Stomach (tissue), 9 donors: ENCODE measurements around the gene TMCC2. TPM values are rescaled to one million over a fixed set of nuclear protein-coding genes. Genes with fewer than 3 reads are reported as not detected.

ENCODE experiments used
- DNase-seq, 2 donors: peaks; one replicate each; pipeline versions ENCODE4 v3.0.0 to v3.0.0-alpha.2; 2013 to 2019
- H3K27ac ChIP-seq, 5 donors: fragments of 200-600 bp in 4 of 5; sonication (generic) in 4 of 5; one replicate each; pipeline ENCODE4 v1.5.1; 2013 to 2019; ENCODE audit warnings: mild to moderate bottlenecking in 1 of 5, moderate library complexity in 1 of 5
- H3K27me3 ChIP-seq, 3 donors: fragments of 200-600 bp; sonication (generic); one replicate each; pipeline ENCODE4 v1.5.1; 2017 to 2019; ENCODE audit warnings: mixed run types in 1 of 3
- H3K36me3 ChIP-seq, 4 donors: fragments of 200-600 bp; sonication (generic); 1 replicate in 3 of 4; 2 replicates in 1 of 4; pipeline ENCODE4 v1.5.1; 2016 to 2019
- H3K4me1 ChIP-seq, 4 donors: fragments of 200-600 bp; sonication (generic); one replicate each; pipeline ENCODE4 v1.5.1; 2016 to 2019
- H3K4me3 ChIP-seq, 4 donors: fragments of 200-600 bp; sonication (generic) in 3 of 4; one replicate each; pipeline ENCODE4 v1.5.1; 2016 to 2019; ENCODE audit warnings: mild to moderate bottlenecking in 1 of 4
- H3K9me3 ChIP-seq, 4 donors: fragments of 200-600 bp; sonication (generic); one replicate each; pipeline ENCODE4 v1.5.1; 2016 to 2019
- EP300 ChIP-seq: sonication (generic); formaldehyde crosslinking; IDR thresholded peaks from one replicate; pipeline ENCODE4 v1.6.1; 2017; ENCODE audit warnings: antibody characterized with exemption
- POLR2A ChIP-seq, 4 donors: fragments of 450-650 bp; IDR thresholded peaks; one replicate each; pipeline ENCODE4 v1.6.1; 2016; ENCODE audit warnings: antibody characterized with exemption in 4 of 4, control low read depth in 2 of 4, mild to moderate bottlenecking in 1 of 4, moderate library complexity in 1 of 4
- POLR2AphosphoS5 ChIP-seq, 3 donors: sonication (generic); formaldehyde crosslinking; IDR thresholded peaks; one replicate each; pipeline ENCODE4 v1.6.1; 2016; ENCODE audit warnings: antibody characterized with exemption in 3 of 3
- WGBS, 5 donors: extraction: QIAGEN DNeasy Blood & Tissue Kit in 3 of 5; methylation state at CpG; one replicate each; pipeline versions ENCODE4 v1.1.5 to v1.1.7; 2013 to 2018; 5-methylcytosine and 5-hydroxymethylcytosine counted together
- intact Hi-C: fragments of 100-400 bp; cut with DNase I; formaldehyde crosslinking; loops from one replicate; pipeline ENCODE4 v1.15.1; 2023; ENCODE audit warnings: low total_unique reads
- polyA plus RNA-seq, 3 donors: library from polyadenylated mRNA; stranded (reverse); fragments of 200-250 nt; gene quantifications; one replicate each; pipeline ENCODE4 v1.2.3, GENCODE V29; 2013
- total RNA-seq, 5 donors: library from RNA; depleted of rRNA; stranded (reverse); fragments of >200 nt; gene quantifications; one replicate each; pipeline versions ENCODE4 v1.1.0 to v1.2.3, GENCODE V29; 2014 to 2016
- TF ChIP-seq, protein P1 (sequence below), 7 experiments: fragments of 450-650 bp in 4 of 7; fragments of 200-600 bp in 3 of 7; sonication (generic) in 3 of 7; IDR thresholded peaks; one replicate each; pipeline ENCODE4 v1.5.1; 2016 to 2019; ENCODE audit warnings: antibody characterized with exemption in 7 of 7, control low read depth in 2 of 7, mild to moderate bottlenecking in 1 of 7
- donor health status: healthy with polysubstance abuse.
- donor health status: Bipolar disorder and iron deficiency.
- donor health status: healthy.

The TMCC2 gene
- total and polyA plus RNA-seq, 8 donors, result 0.45 to 3.1 (median 1.5) TPM; not detected in 2

DNA sequence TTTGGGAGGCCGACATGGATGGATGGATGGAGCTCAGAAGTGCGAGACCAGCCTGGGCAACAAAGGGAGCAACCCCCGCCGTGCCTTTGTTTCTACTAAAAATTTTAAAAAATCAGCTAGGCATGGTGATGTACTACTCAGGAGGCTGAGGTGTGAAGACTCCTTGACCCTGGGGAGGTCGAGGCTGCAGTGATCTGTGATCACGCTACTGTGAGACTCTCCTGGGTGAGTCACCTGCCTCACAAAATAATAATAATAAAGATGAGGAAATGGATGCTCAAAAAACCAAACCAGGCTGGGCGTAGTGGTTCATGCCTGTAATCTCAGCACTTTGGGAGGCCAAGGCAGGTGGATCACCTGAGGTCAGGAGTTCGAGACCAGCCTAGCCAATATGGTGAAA is 35.5 kb upstream of the TMCC2 start:
- DNase-seq, result no peak
- H3K4me1 ChIP-seq, result peaks cover 0 to 56% (median 27%) of the 10 kb centered on the region in 4 donors
- no peaks in the 10 kb centered on the region for H3K9me3 ChIP-seq
- 90 to 95% (median 92%) methylated on average over 8 of the region's 8 CpGs for whole genome bisulfite sequencing, 5 donors
- H3K4me3 ChIP-seq, result no peak overlapping the region
- TF ChIP-seq EP300 (no peak), POLR2A (IDR thresholded peaks at IDR 0.05) (no peak), POLR2AphosphoS5 (IDR thresholded peaks at IDR 0.05) (no peak)
- TF ChIP-seq, protein P1, sequence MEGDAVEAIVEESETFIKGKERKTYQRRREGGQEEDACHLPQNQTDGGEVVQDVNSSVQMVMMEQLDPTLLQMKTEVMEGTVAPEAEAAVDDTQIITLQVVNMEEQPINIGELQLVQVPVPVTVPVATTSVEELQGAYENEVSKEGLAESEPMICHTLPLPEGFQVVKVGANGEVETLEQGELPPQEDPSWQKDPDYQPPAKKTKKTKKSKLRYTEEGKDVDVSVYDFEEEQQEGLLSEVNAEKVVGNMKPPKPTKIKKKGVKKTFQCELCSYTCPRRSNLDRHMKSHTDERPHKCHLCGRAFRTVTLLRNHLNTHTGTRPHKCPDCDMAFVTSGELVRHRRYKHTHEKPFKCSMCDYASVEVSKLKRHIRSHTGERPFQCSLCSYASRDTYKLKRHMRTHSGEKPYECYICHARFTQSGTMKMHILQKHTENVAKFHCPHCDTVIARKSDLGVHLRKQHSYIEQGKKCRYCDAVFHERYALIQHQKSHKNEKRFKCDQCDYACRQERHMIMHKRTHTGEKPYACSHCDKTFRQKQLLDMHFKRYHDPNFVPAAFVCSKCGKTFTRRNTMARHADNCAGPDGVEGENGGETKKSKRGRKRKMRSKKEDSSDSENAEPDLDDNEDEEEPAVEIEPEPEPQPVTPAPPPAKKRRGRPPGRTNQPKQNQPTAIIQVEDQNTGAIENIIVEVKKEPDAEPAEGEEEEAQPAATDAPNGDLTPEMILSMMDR (IDR thresholded peaks at IDR 0.05), result no peak
- no peak overlapping the region for H3K27ac ChIP-seq
- H3K36me3 ChIP-seq, result peaks cover 3 to 5% (median 4%) of the 10 kb centered on the region in 4 donors
- intact Hi-C loops, result no loop called here
- H3K27me3 ChIP-seq, result no peaks in the 10 kb centered on the region

DNA sequence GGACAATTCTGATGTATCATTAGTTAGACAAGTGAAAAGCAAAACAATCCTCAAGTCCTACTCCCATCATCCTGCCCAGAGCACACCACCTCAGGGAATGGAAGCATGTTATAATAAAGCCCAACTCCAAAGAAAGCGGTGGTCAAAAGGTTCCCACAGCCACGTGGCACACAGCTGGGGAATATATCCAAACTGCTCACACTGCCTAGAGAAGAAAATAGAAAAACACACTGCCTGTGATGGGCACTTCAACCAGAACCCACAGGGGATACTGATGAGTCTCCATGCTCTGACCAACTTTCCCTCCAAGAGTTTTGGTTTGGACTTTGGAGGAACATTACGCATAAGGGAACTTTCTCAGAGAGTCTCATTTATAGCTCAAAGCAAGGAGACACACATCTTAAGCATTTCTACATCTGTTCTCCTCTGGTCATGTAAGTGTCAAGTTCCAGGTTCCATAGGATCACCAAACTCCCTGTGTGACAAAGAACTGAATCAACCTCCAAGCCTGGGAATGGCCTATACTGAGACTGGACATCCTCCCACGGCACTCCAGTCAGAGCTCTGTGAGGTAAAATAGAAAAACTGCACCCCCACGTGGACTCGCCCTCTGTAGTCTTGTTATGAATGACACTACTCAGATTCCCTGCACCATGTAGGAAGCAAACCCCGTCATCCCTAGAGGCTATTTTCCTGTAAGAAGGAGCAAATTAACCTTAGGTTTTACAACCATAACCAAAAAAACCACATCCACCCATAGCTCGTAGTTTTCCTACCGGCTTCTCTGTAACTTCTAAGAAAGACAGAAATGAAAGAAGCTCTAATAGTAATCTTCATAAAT is 28.4 kb upstream of the TMCC2 start:
- no peak for DNase-seq
- TF ChIP-seq POLR2AphosphoS5 (IDR thresholded peaks at IDR 0.05) (no peak), EP300 (no peak), POLR2A (IDR thresholded peaks at IDR 0.05) (no peak)
- TF ChIP-seq, protein P1 (IDR thresholded peaks at IDR 0.05), result no peak
- Histone ChIP-seq H3K4me3 (no peak overlapping the region), H3K9me3 (no peaks in the 10 kb centered on the region), H3K4me1 (peaks cover 0 to 25% (median 6%) of the 10 kb centered on the region in 4 donors), H3K27me3 (no peaks in the 10 kb centered on the region), H3K36me3 (no peaks in the 10 kb centered on the region), H3K27ac (no peak overlapping the region)
- whole genome bisulfite sequencing, 5 donors, result 78 to 81% (median 79%) methylated on average over 9 of the region's 9 CpGs
- intact Hi-C loops, result no loop called here

DNA sequence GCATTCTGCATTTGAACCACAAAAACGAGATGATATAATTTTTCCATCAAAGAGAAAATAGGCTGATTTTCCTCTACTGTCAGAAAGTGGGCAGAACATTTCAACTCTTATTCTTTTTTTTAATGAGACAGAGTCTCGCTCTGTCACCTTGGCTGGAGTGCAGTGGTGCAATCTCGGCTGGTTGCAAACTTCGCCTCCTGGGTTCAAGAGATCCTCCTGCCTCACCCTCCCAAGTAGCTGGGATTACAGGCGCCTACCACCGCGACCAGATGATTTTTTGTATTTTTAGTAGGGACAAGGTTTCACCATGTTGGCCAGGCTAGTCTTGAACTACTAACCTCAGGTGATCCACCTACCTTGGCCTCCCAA is 27.8 kb upstream of the TMCC2 start:
- TF ChIP-seq, protein P1 (IDR thresholded peaks at IDR 0.05), result no peak
- TF ChIP-seq POLR2A (IDR thresholded peaks at IDR 0.05), result no peak
- TF ChIP-seq POLR2AphosphoS5 (IDR thresholded peaks at IDR 0.05), result no peak
- no peak for TF ChIP-seq EP300
- Histone ChIP-seq H3K4me1 (peaks cover 0 to 31% (median 9%) of the 10 kb centered on the region in 4 donors), H3K27me3 (no peaks in the 10 kb centered on the region), H3K9me3 (no peaks in the 10 kb centered on the region), H3K4me3 (no peak overlapping the region), H3K27ac (no peak overlapping the region), H3K36me3 (no peaks in the 10 kb centered on the region)
- intact Hi-C loops, result no loop called here
- DNase-seq, result no peak
- WGBS, 5 donors, result 88 to 93% (median 92%) methylated on average over 7 of the region's 7 CpGs

DNA sequence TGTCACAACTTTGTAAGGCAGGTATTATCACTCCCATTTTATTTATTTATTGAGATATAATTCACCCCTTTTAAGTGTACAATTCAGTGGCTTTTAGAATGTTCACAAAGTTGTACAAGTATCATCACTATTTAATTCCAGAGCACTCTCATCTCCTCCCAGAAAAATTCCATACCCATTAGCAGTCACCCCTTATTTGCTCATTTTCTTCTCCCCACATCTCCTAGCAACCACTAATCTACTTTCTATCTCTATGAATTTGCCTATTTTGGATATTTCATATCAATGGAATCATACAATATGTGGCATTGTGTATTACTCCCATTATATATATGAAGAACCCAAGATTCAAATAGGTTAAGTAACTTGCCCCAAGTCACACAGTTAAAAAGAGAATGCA is 23.2 kb upstream of the TMCC2 start:
- TF ChIP-seq POLR2AphosphoS5 (IDR thresholded peaks at IDR 0.05) (no peak), EP300 (no peak), POLR2A (IDR thresholded peaks at IDR 0.05) (no peak)
- TF ChIP-seq, protein P1 (IDR thresholded peaks at IDR 0.05), result no peak
- intact Hi-C loops, result no loop called here
- Histone ChIP-seq H3K27ac (no peak overlapping the region), H3K4me3 (no peak overlapping the region), H3K36me3 (no peaks in the 10 kb centered on the region), H3K4me1 (peaks cover 0 to 39% (median 22%) of the 10 kb centered on the region in 4 donors), H3K9me3 (no peaks in the 10 kb centered on the region), H3K27me3 (no peaks in the 10 kb centered on the region)
- no peak for DNase-seq
